GM18867 (cell line): ENCODE results near the gene JUP.
"Not testable (repeated sequence)": the region's sequence is repeated elsewhere in the genome, so short reads cannot be mapped to it uniquely, and the experiment has no call there.

ENCODE experiments used
- ATAC-seq: cut with Tn5 transposase; IDR thresholded peaks from one replicate; pipeline ENCODE4 v1.9.1; 2021; ENCODE audit warnings: mild to moderate bottlenecking, moderate library complexity; ENCODE audit not compliant: unreplicated experiment

The JUP gene

DNA sequence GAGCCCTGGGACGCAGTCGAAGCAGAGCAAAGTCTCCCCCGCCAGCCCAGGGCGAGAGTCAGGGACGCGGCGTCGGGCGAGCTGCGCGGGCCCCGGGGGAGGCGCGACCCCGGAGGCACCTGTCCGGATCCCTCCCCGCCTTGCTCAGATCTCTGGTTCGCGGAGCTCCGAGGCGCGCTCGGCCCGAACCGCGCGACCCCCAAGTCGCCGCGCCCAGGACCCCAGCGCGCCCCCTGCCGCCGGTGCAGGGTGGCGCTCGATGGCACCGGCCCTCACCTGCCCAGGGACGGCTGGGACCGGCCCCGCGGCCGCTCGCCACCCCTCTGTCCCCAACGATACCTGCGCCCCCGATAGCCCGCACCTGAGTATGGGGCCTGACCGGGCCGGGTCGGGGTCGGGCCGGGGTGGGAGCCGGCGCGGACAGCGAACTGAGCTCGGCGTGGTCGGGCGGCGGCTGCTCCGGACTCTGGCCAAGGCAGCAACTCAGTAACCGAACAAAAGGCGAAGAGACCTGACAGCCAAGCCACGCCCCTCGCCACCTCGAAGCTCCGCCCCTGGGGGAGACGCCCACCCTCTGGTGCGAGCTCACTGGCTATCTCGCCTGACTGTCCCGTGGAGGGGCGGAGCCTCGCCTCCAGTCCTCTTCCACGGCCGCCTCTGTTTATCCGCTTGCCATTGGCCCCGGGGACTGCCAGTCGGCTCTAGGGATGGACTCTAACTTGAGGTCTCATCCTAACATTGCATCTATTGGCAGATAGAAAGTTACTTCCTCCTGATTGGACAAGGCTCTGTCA is at the start of gene JUP:
Gene JUP, minus strand, starts transcription at position 485 of the 794 bp plus-strand sequence. CDS start 14,857 bp downstream, outside the sequence.
- ATAC-seq = peak; percentile 89

- ATAC-seq = peak; percentile 54
These were observed 49.5 kb upstream of the JUP start, which contains the start of gene NT5C3B for GRCh38 chr17:41835800-41836549. Gene NT5C3B (minus strand): TSS chr17:41836232. CDS start chr17:41836193, 39 bp downstream.

DNA sequence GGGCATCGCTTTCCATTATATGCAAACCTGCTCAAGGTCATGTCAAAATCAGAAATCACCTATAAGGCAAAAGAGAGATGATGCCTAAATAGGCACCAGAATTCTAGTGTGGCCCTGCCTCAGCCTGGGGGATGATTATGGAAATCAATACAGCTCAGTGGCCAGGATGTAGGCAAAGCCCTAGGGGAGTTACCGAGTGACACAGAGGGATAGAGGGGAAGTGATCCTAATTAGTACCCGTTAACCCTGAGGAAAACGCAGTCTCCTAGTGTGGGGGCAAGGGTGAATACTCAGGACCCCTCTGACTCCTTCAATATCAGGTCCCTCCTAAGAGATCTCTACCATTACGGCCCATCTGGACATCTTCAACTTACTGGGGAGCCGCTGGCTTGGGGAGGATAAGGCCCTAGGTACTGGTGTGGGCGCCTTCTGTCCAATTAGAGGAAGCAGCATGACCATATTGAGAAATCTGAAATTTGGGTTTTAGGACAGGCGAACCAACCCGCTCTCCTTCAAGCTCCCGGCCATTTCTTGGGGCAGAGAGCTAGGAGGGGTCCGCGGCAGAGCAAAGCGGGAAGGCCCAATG is 48.8 kb upstream of the JUP start:
- peak; percentile 23 for ATAC-seq

DNA sequence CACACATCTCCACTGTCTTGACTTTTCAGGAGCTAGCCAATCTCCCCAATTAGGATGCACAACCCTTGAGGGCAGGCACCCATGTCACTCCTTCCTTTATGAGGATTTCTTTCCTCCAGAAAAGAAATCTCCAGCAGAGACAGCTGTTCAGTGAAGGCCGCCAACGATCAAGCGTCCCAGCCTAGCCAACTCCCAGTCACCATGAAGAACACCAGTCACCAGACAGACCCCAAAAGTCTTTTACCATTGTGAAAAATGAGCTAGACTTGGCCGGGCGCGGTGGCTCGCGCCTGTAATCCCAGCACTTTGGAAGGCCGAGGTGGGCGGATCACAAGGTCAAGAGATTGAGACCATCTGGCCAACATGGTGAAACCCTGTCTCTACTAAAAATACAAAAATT is 43.5 kb upstream of the JUP start:
- not testable (repeated sequence) for ATAC-seq

DNA sequence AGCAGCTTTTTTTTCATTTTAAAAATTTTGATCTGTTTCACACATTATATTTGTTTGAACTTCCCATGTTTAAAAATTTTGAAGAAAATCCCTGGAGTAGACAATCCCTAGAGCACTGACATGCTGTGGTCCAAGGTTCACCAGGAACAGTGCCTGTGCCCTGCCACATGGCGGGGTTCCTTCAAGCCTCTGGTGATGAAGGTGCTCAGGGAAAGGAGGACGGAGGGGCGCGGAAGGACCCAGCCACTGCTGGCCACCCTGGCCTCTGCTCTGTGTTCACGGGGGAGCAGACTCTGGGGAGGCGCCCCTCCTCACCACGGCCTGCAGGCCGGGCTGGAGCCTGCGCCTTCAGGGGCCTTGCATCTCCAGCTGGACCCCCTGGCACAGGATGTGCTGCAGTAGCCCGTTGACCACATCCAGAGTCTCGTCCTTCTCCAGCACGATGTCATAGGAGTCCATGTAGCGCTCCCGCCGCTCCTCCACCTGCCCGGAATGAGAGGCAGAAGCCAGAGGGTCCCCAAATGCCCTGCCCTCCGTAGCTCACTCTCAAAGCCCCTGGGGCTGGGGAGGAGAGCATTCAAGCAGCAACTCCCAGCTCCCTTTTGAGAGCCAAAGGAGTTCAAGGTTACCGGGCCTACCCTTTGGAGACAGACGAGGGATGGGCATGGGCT is 38.8 kb upstream of the JUP start:
- ATAC-seq = no peak

DNA sequence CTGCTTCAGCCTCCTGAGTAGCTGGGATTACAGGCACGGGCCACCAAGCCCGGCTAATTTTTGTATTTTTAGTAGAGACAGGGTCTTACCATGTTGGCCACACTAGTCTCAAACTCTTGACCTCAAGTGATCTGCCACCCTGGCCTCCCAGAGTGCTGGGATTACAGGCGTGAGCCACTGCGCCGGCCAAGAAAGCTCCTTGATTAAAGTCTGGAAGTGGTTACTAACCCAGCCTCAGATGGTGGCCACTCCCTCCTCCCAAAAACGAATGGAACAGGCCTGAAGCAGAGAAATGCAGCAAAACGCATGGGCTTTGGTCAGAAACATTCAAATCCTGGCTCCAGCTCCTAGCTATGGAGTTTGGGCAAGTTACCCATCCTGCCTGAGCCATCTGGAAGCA is 37.6 kb upstream of the JUP start:
- ATAC-seq = no peak

DNA sequence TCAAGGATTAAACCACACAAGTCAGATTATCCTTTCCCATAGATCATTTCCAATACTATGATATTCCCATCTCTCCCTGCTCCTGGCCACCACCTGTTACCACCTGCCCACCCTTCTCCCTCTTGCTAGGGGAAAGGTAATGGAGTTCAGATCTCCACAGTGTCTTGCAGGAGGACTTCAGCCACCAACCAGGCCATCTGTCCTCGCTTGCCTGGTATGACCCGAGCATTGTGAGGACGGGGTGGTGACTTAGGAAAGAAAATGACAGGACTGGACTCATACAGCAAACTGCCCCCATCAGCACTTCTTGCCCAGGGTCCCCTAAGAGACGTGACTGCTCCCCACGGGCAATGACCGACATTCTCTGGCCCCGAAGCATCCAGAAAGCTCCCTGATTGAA is 37.1 kb upstream of the JUP start:
- no peak for ATAC-seq

GRCh38 chr17:41823141-41823524 is 36.6 kb upstream of the JUP start:
- no peak for ATAC-seq

DNA sequence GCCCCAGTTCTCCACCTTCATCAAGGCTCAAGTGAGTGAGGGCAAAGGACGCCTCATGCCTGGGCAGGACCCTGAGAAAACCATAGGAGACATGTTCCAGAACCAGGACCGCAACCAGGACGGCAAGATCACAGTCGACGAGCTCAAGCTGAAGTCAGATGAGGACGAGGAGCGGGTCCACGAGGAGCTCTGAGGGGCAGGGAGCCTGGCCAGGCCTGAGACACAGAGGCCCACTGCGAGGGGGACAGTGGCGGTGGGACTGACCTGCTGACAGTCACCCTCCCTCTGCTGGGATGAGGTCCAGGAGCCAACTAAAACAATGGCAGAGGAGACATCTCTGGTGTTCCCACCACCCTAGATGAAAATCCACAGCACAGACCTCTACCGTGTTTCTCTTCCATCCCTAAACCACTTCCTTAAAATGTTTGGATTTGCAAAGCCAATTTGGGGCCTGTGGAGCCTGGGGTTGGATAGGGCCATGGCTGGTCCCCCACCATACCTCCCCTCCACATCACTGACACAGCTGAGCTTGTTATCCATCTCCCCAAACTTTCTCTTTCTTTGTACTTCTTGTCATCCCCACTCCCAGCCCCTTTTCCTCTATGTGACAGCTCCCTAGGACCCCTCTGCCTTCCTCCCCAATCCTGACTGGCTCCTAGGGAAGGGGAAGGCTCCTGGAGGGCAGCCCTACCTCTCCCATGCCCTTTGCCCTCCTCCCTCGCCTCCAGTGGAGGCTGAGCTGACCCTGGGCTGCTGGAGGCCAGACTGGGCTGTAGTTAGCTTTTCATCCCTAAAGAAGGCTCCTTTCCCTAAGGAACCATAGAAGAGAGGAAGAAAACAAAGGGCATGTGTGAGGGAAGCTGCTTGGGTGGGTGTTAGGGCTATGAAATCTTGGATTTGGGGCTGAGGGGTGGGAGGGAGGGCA is 36.0 kb upstream of the JUP start:
- ATAC-seq = no peak

GRCh38 chr17:41821776-41822175 is 35.3 kb upstream of the JUP start:
- no peak for ATAC-seq

DNA sequence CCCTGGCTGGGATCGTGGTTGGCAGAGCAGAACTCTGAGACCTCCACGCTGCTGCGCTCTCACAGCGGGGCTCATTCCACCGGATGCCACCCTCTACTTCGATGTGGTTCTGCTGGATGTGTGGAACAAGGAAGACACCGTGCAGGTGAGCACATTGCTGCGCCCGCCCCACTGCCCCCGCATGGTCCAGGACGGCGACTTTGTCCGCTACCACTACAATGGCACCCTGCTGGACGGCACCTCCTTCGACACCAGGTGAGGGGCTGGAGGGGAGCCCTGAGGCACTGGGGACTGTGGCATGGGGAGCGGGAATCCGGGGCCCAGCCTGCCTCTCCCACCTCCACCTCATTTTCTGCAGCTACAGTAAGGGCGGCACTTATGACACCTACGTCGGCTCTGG is 31.5 kb upstream of the JUP start:
- no peak for ATAC-seq

GRCh38 chr17:41816637-41817320 is 30.3 kb upstream of the JUP start:
- no peak for ATAC-seq

- ATAC-seq = no peak
These were observed 27.7 kb upstream of the JUP start for GRCh38 chr17:41814195-41814594.

DNA sequence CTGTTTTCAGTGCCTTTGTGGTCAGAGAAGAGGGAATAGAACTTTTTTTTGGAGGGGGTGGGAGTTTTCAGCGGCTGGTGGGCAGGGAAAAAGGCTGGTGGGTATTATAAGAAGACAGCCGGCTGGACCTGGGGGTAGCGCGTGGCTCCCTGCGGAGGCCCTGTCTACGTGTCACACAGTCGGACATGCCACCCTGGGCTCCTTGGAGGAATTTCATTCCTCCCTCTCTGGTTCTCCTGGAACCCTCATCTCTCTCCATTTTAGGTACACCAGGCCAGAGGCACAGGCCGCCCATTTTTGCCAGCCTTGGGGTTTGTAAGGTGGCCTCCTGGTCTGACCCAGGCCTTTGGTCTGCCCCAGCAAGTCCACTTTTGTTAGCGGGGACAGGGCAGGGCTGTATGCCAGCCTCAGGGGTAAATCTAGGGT is 27.2 kb upstream of the JUP start:
- ATAC-seq = no peak

- no peak for ATAC-seq
These were observed 26.7 kb upstream of the JUP start for GRCh38 chr17:41813152-41813680.

DNA sequence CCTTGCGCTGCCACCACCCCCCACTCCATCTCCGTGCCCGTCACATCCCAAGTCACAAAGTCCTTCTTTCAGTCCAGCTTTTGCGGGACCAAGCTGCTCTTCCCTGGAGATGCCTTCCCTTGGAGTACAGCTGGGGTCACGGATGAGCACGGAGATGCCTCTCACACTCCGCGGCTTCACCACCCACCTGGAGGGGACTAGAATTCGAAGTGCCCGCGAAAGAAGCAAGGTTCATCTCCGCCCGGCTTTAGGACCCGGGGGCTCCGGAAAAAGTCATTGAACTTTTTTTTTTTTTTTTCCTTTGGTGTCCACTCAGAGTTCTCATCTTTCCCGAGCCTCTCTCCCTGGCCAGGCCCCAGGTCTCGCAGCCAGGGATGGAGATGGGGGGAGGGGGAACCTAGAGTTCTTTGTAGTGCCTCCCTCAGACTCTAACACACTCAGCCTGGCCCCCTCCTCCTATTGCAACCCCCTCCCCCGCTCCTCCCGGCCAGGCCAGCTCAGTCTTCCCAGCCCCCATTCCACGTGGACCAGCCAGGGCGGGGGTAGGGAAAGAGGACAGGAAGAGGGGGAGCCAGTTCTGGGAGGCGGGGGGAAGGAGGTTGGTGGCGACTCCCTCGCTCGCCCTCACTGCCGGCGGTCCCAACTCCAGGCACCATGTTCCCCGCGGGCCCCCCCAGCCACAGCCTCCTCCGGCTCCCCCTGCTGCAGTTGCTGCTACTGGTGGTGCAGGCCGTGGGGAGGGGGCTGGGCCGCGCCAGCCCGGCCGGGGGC is 26.1 kb upstream of the JUP start, which contains the start of gene FKBP10:
Gene FKBP10, plus strand, starts transcription at position 624 of the 771 bp plus-strand sequence. Its CDS starts 31 bp downstream, at position 655.
- ATAC-seq = no peak

GRCh38 chr17:41811549-41812380 is 25.3 kb upstream of the JUP start, which contains the start of gene P3H4:
Gene P3H4 (minus strand): TSS chr17:41811949. CDS start chr17:41811915, 34 bp downstream.
- peak; percentile 80 for ATAC-seq
